GM13976 (cell line): ENCODE results near the gene PRM1.

Experiments used
- DNase-seq: peaks from one replicate; pipeline ENCODE4 v3.0.0; 2012; ENCODE audit warnings: low spot score
- CTCF ChIP-seq: IDR thresholded peaks from 2 replicates; pipeline ENCODE4 v1.5.1; 2012; ENCODE audit warnings: borderline replicate concordance, mild to moderate bottlenecking; ENCODE audit not compliant: insufficient read depth; ENCODE audit errors: extremely low read depth, missing control alignments, control extremely low read depth
- in situ Hi-C: fragments of 300-500 bp; cut with MboI; formaldehyde crosslinking; loops from one replicate; pipeline ENCODE4 v1.12.0; 2022; ENCODE audit warnings: low sequenced_read_pairs, mixed read lengths, inconsistent platforms; ENCODE audit not compliant: unreplicated experiment

The PRM1 gene

GRCh38 chr16:11278681-11279628 lies 2.2 kb downstream of the PRM1 start:
- DNase-seq, result no peak
- no peak for TF ChIP-seq CTCF
- in situ Hi-C loops, result no loop called here

GRCh38 chr16:11277607-11278337 lies 3.4 kb downstream of the PRM1 start:
- no peak for TF ChIP-seq CTCF
- in situ Hi-C loops, result no loop called here
- DNase-seq, result no peak

GRCh38 chr16:11276896-11277593 lies 4.1 kb downstream of the PRM1 start:
- DNase-seq, result no peak
- in situ Hi-C loops, result no loop called here
- no peak for TF ChIP-seq CTCF

GRCh38 chr16:11276143-11276895 lies 4.8 kb downstream of the PRM1 start, which contains the start of gene PRM2:
Gene PRM2, minus strand, starts transcription at chr16:11276480. Its CDS starts 110 bp downstream, at chr16:11276370.
- no peak for DNase-seq
- in situ Hi-C loops, result no loop called here

GRCh38 chr16:11274964-11275363 lies 6.2 kb downstream of the PRM1 start:
- DNase-seq, result no peak
- TF ChIP-seq CTCF, result no peak
- in situ Hi-C loops, result no loop called here

More at GRCh38 chr16:11276143-11276895, 4.8 kb downstream of the PRM1 start, which contains the start of gene PRM2:
- no peak for TF ChIP-seq CTCF

GRCh38 chr16:11273721-11274324 lies 7.3 kb downstream of the PRM1 start:
- in situ Hi-C loops, result no loop called here
- no peak for TF ChIP-seq CTCF
- no peak for DNase-seq
